GM04503 (cell line): Measurements from ENCODE around the gene ABHD5.
A peak's percentile ranks its signal among the peaks of the same experiment; 100 is the strongest.

Experiments
- DNase-seq: peaks from one replicate; pipeline ENCODE4 v3.0.0-alpha.2; 2012; ENCODE audit warnings: low read depth

Gene ABHD5

GRCh38 chr3:43755516-43756200 is 64.9 kb downstream of the ABHD5 start:
- DNase-seq: no peak

GRCh38 chr3:43757666-43758321 is 67.1 kb downstream of the ABHD5 start:
- DNase-seq: no peak

DNA sequence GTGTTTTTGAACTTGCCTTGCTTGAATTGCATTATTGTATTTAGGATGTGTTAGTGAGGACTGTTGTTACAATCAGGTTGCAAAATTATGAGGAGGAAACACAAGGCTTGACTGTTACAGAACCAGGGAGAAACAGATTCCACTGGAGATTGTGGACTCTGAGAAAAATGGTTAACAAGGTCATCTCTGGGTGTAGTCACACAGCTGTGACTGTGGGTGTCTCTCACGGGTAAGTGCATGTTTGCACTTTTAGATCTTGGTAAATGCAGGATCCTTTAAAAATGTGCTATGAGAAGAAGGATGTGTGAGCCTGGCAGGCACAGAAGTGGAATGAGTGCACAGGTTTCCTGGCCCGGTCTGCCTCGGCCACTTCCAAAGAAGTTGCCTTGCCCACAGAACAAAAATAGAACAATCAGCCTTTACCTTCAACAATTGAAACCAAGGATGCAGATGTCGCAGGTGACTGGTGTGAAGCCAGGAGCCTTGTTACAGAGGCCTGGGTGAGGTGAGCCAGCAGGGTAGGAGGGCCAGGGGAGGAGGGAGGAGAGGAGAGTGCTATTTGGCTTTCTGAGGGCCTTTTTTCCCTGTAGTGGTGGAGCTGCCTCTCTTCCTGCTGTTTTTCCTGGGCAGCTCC is 68.0 kb downstream of the ABHD5 start:
- no peak for DNase-seq

DNA sequence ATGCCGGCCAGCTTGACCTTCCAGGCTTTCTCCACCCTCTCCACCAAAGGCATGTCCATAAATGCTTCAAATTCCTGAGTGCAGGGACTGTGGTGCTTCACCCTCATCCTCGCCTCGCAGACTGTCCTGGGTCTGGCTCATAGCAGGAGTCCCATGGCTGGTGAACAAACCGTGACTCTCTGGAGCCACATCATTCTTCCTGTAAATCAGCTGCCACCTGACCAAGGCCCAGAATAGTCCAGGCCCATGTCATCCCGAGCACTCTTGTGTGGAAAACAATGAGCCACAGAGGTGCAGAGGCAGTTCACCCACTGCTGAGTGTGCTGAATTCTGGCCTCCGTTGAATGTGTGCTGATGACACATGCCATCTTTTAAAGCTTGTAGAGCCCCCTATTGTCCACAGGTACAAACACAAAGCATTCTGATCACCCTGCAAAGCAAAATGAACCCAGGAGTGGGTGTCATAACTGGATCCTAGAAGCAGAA is 68.6 kb downstream of the ABHD5 start:
- peak; percentile 87 for DNase-seq

DNA sequence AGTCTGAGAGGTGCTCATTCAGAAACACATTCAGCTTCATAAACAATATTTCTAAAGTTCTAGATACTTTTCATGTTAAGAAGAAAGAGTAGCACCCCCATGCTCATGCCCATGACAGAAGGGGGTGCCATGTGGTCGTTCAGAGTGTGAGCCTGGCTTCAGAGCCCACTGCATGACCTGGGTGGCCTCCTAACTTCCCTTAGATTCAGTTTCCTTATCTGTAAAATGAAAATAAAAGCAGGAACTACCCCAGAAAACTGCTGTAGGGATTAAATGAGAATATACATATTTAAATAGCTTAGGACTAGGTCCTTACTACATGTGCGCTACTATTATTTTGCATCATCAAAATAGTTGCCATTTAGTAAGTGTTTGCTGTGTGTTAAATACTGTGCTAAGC is 69.2 kb downstream of the ABHD5 start:
- no peak for DNase-seq

DNA sequence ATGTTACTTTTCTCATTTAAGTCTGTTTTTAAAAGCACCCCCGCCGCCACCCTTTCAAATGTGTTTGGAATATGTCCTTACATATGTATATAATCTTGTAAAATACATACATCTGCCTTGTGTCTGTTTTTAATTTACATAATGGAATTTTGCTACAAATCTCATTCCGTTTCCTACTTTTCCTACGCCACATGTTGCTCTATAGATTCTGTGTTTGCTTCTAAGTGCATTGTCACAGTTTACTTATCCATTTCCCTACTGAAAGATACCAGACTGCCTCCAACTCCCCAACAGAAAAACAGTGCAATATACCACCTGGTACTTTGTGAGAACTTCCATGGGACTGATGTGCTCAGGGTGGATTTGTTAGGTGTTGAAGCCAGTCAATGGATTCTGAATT is 70.2 kb downstream of the ABHD5 start:
- no peak for DNase-seq

GRCh38 chr3:43762451-43762850 is 71.7 kb downstream of the ABHD5 start:
- DNase-seq: no peak

DNA sequence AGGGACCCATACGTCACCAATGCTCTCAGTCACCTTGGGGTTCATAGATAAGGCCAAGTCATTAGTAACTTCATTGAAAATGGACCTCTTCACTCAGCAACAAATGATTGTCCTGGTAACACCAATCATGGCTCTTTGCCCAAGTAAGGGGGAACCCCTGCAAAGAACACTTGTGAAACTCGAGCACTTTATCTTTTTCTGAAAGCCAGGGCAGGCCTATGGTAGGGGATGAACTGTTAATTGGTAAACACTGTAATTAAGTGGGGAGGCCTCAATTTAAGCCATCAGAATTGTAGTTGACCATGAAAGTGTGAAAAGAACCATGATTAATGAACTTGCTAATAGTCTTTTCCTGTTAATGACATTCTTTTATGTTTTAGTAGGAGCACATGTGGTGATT is 73.3 kb downstream of the ABHD5 start:
- DNase-seq: no peak

GRCh38 chr3:43764471-43764870 is 73.7 kb downstream of the ABHD5 start:
- DNase-seq: no peak

DNA sequence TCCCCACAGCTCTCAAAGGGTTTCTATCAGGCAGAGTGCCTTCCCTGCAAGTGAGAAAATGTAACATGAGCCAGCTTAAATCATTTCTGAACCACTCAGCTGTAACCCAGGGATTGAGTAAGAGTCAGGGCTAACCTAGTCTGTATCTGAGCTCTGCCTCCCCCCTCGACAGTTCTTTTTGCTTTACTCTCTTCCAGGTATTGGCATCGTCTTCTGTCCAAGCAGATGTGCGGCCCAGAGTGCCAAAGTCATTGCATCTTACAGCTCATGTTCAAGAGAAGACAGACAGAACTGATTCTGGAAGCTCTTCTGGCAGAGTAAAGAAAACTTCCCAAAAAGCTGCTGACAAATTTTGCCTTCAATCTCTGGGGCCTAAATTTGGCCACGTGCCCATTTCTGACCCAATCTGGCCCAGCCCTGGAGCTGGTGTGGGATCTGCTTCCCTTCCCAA is 74.8 kb downstream of the ABHD5 start:
- DNase-seq: no peak

GRCh38 chr3:43766672-43767465 is 76.1 kb downstream of the ABHD5 start:
- DNase-seq: peak; percentile 60

DNA sequence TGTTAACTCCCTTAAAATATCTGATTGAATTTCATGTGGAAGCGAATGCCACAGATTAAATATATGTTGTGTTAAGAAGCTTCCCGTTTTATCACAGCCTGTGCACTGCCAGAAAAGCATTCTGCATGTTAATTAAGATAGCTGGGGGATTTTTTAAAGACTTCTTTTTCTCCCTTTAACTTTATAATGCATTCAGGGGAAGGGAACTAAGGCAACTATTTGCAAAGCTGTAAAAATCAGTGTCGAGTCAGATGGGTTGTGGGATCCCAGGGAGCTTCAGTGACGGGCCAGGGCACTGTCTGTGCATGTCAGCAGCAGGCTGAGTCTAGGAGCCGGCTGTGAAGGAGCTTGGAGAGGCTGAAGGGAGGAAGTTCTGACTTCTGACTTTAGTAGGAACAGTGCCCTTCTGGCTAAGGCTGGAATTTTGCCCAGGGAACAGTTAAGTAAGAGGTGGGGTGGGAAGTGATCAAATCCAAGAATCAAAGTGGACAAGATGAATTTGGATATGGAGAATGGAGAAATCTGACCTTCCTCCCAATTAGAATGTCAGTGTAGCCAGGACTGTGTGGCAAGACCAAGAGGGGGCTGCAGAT is 77.7 kb downstream of the ABHD5 start:
- DNase-seq: no peak

- peak; percentile 90 for DNase-seq
Measured at GRCh38 chr3:43769097-43769884, 78.6 kb downstream of the ABHD5 start.

- no peak for DNase-seq
Measured at GRCh38 chr3:43769885-43770425, 79.2 kb downstream of the ABHD5 start.

GRCh38 chr3:43770426-43771103 is 79.8 kb downstream of the ABHD5 start:
- DNase-seq: no peak

DNA sequence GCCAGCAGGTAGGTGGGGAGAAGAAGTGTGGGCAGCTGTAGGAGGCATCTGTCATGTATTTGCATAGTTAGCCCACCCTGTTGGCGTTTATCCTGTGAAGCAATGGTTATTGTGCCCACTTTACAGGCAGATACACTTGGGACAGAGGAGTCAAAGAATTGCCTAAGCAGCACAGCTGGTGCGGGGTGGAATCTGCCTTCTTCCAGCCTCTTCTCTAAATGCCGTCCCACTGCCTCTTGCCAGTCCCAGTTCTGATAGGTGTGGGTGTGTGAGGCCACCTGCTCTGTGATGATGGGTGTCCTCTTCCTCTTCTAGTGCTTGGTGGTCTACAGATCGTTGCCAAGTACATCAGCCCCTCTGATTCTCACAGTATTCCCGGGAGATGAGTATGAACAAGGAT is 80.9 kb downstream of the ABHD5 start:
- no peak for DNase-seq

DNA sequence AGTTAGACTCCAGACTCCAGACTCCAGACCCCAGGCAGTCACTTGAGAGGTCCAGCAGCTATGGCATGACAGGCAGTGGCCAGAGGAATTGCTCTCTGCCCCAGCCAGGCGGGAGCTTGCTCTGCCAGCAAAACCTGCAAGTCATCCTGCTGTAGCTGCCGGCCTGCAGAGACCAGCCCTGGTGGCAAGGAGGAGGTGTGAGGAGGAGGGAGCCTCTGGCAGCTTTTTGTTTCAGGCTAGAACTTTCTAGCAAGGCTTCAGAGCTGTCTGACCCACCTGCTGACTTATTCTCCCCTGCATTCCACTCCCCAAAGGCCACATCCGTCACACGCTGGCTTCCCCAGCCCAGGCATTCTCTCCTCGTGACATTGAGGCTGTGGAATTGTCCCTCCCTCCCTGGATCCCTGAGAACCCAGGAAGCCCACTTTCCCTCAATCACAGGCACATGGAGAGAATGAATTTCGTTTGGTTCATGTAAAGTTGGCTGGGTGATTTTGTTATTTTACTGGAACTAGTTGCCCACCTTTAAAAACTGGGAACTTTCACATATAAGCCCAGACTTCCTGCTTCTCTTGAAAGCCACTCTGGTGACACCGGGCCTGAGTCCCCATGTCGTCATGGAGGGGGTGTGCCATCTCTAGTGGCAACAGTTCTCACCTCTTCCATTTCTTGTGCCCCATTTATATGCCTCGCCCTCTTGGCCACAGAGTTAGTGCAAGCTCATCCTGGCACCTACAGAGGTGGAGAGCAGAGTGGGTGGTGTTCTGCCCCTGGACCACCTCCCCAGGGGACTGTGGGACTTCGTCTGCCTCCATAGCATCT is 82.7 kb downstream of the ABHD5 start:
- no peak for DNase-seq

GRCh38 chr3:43774799-43775198 is 84.1 kb downstream of the ABHD5 start:
- no peak for DNase-seq

GRCh38 chr3:43776101-43776500 is 85.4 kb downstream of the ABHD5 start:
- no peak for DNase-seq
